Stimulated activated CD4-positive, alpha-beta T cell treated with anti-CD3 and anti-CD28 coated beads, Interleukin-2, amount 100 ng/mL, for 48 hours (primary cell): ENCODE results near the gene MRPL10.

ENCODE experiments used
- DNase-seq, 2 donors: peaks; one replicate each; pipeline ENCODE4 v3.0.0-alpha.2; 2020

Gene MRPL10

DNA sequence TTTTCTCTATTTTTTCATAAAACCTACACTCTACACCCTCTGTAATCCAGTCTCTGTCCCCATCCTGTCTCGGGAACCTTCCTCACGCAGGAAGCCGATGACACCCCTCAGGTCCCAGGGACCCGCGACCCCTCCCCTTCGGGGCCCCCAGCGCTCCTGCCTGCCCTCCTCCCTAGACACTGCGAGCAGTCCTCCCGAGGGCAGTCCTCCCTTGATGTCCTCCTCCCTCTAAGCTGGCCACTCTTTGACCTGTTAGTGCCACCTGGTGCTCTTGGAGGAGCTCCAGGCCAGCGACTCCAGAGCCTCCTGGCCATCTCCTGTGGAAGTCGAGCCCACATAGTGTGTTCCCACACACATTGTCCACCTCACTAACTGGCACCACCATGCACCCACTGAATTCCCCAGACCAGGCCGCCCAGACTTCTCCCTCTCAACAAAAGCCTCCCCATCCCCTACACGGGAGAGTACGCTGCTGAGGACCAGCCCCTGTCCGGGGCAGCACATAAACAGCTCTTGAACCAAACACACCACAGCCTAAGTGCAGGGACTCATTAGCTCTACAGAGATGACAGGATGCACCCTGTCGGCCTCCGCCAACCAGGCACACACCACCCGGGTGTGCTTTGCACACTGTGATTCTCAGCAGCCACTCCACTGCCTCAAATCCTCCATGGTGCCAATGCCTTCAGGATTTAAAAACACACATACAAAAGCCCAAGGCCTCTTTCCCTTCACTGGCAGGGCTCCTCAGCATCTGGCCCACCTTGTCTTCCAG lies 19.0 kb downstream of the MRPL10 start:
- no peak for DNase-seq

DNA sequence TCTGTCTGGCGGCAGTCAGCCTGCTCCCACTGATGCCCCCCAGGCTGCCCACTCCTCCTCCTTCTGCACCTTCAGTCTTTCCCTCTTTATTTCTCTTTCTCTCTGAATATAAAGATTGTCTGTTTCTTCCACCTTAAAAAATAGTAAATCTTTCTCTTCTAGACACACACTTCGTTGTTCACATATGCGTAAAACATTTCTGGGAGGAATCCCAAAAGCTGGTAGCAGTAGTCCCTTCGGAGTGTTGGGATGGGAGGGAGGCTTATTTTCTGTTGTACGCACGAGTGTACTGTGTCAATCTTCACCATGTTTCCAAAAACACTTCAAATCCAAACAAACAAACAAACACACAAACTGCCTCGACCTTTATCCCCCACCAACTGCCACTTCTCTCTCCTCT lies 19.6 kb downstream of the MRPL10 start:
- no peak for DNase-seq

DNA sequence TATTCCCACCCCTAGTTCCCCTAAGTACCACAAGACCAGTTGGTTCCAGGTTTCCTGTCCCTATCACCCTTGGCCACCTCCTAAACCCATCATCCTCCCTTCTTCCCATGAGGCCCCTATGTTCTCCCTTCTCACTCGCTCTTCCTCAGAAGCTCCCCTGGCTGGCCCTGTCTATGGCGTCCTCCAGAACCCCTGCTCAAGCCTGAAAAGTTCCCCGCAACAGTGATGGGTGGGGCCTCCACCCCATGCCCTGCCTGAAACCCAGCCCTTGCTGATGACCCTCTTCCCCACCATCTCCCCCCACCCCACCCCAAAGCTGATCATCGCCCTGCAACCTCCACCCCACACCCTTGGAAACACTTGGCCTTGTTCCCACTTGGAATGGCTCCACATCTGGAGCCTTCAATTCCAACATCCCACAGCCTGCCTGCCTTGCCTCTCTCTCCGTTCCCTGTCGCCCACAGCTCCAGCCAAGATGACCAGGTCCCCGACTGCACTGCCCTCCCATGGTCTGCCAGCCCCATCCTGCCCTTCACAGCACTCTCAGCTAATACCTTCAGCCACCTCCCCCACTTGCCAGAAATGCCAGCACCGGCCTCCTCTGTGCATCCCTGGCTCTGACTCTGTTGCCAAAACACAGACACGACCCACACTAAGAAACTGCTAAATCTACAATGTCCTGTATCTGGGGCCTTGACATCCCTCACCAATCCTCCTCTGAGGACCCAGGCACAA lies 20.3 kb downstream of the MRPL10 start:
- DNase-seq, result no peak

DNA sequence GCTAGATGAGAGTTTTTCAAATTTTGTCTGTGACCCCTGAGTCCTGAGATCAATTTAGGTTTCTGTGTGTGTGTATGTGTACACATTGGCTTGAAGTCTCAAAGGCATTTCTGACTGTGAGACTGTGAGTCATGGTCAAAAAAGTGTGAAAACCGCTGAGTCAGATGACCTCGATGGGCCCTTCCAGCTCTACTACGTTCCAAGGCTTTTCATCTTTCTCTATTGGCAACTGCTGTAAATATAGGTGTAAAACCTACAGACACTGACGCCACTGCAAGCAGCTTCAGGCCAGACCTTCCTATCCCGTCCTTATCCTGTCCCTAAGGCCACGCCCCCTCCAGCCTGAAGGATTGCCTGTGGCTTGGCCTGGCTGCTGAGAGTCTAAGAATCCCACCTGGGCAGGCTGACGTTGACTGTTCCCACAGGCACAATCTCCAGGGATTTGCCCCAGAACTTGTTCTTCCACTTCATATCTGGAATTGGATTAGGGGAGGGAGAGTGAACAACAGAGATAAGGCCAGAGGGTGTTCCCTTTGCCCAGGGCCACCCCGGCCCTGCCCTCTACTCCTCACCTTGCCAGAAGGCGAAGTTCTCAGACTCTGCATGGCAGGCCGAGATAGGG lies 21.0 kb downstream of the MRPL10 start:
- DNase-seq, result no peak

DNA sequence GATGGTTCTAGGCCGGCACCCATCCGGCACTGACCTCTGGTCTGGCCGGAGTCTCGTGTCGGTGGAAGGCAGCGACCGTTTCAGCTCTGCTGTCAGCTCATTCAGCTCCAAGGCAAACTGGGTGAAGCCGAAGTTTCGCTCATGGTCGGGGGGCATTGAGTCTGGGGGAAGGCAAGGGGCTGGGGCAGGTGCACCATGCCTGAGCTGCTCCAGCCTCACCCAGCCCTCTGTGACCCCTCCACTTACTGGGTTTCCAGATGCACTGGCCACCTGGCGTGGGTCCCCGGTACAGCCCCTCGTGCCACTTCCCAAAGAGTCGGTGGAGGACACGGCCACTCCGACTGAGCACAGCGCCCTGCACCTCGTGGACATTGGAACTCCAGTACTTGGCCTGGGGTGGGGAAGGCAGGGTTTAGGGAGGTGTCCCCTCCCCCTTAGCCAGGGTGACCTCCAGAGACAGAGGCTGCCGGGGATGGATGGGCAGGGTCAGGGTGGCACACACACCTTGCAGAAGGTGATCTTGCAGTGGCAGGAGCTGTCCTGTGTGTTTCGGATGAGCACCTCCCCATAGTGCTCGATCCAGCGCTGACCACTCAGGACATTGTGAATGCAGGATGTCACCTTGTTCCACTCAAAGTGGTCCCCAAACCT lies 22.4 kb downstream of the MRPL10 start:
- DNase-seq, result no peak

DNA sequence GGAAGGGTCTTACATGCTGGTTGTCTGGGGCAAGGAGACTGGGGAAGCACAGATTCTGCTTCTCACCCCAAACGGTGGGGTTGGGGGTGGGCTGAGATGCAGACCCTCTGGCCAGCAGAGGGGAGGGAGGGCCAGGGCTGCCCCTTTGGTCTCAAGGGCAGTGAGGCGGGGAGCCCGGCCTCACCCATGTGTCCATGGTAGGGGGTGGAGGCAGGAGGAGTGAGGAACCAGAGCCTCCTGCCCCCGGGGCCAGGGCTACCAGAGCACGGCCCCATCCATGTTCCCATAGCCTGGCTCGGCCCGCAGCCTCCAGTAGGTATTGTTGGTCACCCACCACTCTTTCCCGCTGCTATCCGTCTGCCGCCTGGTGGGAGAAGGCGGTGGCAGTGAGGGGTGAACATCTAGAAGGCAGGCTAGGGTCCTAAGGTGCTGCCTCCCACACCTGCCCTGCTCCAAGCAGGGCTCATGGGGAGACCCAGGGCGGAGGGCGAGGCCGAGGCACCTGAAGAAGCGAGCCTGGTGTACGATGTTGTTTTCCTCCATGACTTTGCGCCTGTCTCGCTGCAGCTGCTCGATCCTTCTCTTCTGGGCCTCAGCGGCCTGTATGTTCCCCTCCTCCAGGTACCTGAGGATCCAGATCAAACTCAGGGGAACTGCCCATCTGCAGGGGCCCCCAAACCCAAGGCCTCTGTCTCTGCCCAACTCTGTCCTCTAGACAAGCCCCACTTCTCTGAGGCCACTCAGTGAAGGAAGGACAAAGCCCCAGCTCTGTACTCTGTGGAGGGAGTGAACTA lies 23.1 kb downstream of the MRPL10 start:
- DNase-seq, result no peak

DNA sequence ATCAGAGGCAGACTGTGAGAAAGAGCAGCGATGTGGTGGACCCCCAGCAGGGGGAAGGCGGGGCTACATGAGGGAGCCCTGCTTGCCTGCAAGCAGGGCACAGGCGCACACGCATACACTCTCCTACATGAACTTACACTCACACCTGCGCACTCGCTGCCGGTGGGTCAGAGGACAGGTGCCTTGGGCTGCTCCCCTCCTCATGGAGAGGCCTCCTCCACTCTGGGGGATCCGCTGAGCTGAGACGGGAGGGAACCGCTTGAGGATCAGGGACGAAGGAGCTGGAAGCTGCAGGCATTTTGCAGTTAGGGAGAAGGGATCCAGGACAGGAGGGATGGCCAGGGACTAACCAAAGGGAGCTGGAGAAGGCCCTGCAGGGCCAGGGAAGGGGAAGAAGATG lies 23.9 kb downstream of the MRPL10 start:
- no peak for DNase-seq

DNA sequence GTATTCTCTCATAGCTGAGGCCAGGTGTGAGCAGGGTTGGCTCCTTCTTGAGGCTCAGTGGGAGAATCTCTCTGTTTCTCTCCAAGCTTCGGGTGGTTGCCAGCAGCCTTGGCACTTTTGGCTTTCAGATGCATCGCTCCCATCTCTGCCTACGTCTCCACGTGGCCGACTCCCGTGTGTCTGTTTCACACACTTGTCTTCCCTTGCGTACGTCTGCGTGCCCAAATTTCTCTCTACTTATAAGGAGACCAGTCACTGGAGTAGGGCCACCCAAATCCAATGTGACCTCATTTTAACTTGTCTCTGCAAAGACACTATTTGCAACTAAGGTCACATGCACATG lies 24.5 kb downstream of the MRPL10 start:
- DNase-seq, result no peak

DNA sequence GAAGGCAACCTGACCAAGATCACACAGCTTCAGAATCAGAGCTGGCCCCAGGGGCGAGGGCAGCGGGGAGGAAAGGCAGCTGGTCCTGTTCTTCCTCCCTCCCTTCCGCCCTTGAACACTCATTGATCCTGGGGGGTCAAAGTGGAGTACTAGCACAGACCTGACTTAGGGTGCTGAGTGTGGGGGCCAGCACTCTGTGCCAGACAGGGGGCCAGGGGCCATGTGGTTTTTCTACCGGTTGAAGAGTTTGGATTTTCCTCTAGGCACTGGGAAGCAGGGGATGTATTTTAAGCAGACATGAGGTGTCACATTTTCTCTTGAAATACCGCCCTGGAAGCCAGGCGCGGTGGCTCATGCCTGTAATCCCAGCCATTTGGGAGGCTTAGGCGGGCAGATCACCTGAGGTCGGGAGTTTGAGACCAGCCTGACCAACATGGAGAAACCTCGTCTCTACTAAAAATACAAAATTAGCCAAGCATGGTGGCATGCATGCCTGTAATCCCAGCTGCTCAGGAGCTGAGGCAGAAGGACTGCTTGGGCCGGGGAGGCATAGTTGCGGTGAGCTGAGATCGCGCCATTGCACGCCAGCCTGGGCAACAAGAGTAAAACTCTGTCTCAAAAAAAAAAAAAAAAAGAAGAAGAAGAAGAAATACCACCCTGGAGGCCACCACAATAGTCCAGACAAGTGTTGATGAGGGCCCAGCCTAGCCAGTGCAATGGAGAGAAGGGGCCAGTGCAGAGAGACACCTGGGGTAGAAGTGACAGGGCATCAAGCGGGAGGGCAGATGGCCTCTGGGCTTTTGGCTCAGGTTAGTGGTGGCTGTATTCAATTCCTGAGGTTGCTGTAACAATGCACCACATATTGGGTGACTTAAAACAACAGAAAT lies 25.1 kb downstream of the MRPL10 start:
- DNase-seq, result no peak

DNA sequence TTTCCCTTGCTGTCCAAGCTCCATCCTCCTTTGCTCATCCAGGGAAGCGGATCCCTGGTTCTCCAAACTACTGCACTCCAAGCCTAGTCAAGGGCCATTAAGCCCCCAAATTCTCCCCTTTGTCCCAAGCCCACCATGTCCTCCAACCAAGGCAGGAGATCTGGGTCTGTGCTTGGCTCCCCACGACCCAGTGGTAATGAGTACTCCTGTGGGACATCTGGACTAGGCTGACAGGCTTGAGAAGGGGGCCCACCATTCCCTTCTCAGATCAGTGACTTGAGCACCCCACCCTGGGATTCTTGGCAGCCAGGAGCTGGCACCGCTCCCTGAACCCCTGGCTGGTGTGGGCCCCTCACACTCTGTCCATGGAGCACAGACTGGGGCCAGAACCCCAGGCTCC lies 26.9 kb downstream of the MRPL10 start:
- no peak for DNase-seq

DNA sequence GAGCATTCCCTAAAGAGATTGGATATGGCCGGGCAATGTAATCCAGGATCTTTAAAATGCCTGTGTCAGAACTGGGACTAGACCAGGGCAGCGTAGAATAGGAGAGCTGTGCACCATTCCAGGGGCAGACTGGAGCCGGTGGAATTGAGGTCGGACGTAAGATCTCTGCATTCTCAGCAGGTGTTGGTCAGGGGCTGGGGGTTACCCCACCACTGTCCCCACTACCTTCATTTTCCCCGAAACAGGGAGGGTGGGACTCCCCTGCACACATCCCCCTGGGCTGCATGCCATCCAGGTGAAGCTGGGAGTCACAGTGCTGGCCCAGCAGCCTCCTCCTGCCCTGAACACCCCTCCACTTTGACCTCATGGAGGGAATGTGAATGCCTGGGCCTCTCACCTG lies 27.6 kb downstream of the MRPL10 start:
- no peak for DNase-seq

DNA sequence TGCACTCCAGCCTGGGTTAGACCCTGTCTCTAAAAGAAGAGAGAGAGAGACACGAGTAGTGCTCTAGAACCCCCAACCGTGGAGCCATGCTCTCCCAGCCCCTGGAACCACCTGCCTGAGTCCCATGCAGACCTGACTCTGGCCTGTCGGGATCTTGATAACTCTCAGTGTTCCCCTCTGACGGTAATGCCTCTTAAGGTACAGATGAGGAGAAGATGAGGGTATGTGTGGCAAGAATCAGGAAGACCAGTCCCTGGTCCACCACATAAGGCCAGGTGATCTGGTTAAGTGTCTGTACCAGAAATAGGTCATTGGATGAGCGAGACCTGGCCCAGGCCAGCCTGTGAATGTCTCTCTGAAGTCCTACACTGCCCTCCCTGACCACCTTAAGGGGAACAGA lies 28.1 kb downstream of the MRPL10 start:
- no peak for DNase-seq

DNA sequence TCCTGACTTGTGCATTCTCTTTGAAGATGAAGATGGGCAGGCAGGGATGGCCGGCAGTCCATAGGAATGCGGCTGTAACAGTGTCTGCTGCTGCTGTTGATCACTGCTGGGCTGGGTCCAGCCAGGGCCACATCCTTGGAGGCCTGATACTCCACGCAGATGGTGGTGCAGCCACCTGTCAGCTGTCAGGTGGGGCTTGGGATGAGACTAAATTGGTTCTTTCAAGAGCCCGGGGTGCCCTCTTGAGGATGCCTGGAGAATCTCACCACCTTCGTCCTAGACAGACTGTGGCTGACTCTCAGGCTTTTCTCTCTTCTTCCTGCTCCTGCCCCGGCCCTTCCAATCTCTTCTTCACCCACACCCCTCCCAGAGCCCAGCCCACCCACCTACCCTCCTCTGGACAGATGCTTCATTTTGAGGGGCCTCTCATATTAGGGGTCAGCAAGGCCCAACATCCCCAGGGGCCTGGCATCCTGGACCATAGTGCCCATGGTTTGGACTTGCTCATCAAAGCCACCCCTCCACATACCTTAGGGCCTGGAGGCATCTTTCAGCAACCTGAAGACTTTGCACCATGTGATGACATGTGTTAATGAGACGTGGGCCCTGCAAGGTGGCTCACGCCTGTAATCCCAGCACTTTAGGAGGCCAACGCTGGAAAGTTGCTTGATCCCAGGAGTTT lies 28.9 kb downstream of the MRPL10 start:
- DNase-seq, result peak; percentile 47 to 50

DNA sequence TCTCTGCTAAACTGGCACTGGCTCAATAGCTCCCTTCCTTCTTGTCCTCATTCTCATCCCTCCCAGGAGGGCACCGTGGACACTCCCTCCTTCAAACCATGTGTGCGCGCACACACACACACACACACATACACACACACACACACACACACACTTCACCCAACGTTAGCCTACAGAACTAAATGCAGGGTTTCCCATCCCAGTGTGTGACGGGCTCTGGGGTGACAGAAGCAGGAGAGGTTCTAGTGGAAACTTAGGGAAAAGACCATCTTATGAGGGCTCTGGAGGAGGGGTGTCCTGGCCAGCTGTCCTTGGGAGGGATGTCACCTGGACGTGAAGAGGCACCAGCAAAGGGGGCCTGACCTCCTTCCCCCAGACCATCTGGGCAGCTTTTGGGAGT lies 29.4 kb downstream of the MRPL10 start:
- DNase-seq, result no peak

DNA sequence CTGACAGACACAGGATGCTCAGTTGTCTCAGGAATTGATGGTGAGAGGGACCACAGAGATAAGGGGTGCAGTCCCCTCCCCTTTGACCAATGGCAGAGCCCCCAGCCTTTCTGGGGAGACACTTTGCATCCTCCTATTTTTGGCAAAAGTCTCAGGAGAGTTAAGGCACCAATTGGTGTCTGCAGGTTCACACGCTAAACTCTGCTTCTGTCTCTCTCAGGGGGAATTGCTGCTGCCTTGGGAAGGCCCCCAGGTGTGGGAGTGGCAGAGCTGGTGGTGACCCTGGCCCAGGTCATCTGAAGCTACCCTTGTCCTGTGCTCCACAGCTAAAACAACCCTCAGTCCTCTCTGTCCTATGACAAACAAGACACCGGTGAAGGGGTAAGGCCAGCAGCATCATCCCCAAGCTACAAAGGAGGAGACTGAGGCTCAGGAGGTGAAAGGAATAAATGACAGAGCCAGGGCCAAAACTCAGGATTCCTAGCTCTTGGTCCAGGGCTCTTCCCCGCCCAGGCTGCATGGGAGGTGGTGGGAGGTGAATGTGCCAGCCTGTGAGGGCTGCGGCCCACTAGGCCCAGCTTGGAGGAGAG lies 30.1 kb downstream of the MRPL10 start:
- no peak for DNase-seq

DNA sequence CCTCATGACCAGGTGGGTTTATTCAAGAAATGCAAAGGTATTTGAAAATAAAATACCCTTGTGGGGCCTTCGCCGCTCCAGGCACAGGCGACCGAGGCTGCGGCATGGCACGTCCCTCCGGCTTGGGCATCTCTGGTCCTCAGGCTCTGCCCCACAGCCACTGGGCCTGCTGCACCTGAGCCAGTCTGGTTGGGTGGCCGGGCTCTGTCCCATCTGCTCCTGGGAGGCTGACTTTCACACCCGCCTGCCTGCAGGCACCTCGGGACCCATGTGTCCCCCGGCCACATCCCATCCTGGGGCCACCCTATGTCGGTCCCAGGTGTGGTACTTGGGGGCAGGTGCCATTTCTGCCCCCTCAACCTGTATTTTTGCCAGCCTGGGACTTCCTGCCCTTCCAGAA lies 30.7 kb downstream of the MRPL10 start:
- no peak for DNase-seq

DNA sequence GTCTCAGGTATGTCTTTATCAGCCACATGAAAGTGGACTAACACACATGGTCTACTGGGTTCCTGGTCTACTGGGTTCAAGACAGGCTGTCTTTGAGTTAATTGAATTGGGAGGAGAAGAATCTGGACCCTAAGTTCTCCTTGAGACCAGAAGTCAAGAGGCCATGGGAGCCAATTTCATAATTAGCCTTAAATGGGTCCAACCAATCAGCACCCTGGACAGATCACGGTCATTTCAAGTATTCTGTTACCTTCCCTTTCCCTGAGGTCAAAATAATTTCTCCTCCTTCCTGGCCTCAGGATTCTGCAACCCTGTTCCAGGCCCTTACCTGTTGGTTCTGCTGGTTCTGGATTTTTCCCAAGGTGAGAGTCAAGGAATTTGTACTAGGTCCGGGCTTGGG lies 33.5 kb downstream of the MRPL10 start:
- no peak for DNase-seq

DNA sequence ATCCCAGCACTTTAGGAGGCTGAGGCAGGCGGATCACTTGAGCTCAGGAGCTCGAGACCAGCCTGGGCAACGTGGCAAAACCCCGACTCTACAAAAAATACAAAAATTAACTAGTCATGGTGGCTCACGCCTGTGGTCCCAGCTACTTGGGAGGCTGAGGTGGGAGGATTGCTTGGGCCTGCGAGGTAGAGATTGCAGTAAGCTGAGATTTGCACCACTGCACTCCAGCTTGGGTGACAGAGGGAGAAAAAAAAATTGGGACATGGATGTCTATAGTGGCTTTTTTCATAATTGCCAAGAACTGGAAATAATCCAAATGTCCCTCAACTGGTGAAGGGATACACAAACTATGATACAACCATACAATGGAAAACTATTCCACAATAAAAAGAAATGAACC lies 38.4 kb downstream of the MRPL10 start:
- no peak for DNase-seq

DNA sequence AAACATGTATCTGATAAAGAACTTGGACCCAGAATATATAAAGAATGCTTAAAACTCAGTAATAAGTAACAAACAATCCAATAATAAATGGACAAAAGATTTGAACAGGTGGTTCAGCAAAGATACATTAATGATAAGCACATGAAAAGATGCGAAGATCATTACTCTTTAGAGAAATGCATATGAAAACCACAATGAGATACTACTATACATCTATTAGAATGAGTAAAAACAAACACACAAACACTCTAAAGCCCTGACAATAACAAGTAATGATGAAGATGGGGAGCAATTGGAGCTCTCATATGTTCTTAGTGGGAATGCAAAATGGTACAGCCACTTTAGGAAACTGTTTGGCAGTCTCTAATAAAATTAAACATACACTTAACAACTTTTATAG lies 38.9 kb downstream of the MRPL10 start:
- DNase-seq, result no peak

DNA sequence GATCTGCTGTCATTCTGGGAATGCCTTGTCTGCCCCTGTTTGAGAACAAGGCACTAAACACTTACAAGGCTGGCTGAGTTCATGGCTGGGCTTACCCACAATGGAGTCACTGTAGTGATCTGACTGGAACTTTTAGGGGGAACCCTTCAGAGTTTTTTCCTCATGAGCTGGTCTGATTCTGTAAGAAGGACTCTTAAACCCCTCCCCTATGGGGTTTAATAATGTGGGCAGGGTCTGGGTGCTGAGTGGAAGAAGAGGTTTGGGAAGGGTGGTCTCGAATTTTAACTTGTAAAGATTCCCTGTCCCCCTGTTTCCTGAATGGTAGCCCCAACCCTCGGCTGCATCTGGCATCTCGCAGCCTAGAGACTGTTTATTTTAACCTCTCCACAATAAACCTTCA lies 40.3 kb downstream of the MRPL10 start:
- DNase-seq, result no peak
